Right renal pelvis (tissue), 4 donors: ENCODE measurements around the gene ISCU. TPM values are rescaled to one million over a fixed set of nuclear protein-coding genes. Genes with fewer than 3 reads are reported as not detected.

Experiments used
- DNase-seq, 4 donors: peaks; one replicate each; pipeline ENCODE4 v3.0.0-alpha.2; 2013; ENCODE audit warnings: low read depth in 4 of 4, low spot score in 3 of 4, missing footprints in 1 of 4
- polyA plus RNA-seq, 4 donors: library from polyadenylated mRNA; unstranded; fragments of 120-200 nt; gene quantifications; one replicate each; pipeline ENCODE4 v1.2.1, GENCODE V29; 2013; ENCODE audit not compliant: insufficient read length in 4 of 4

The ISCU gene
- polyA plus RNA-seq = 100 to 1,000 TPM; 119 to 133 (median 124) TPM

DNA sequence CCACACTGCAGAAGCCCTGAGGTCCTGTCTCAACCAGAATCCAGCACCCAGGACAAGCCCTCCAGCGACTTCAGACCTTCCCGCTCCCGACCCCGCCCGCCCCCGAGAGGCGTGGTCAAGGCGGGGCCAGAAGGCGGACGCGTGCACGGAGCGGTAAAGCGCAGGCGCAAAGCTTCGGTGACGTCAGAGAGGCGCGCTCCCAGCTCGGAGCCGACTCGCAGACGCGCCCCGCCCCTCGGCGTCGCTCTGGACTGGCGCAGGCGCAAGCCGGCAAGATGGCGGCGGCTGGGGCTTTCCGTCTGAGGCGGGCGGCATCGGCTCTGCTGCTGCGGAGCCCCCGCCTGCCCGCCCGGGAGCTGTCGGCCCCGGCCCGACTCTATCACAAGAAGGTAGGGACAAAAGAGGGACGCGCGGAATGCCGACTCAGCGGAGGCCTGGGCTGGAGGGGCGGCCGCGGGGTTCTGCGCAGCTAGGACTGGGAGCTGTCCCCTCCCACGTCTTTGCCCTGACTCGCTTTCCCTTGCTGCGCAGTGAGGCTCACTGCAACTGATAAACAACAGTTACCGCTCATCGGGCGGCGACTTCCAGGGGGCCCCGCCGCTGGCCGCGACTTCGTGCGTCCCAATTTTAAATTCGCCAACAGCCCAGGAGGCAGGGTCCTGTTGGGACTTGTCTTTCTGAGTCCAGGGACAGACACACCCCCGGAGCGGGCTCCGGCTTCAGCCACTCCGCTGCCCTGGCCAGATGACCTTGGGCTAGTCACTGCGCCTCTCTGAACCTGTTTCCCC lies at the start of gene ISCU:
Gene ISCU (plus strand): TSS at position 249 of the 788 bp plus-strand sequence. CDS start 27 bp downstream, at position 276.
- DNase-seq = peak; percentile 95 to 99 (median 96)

DNA sequence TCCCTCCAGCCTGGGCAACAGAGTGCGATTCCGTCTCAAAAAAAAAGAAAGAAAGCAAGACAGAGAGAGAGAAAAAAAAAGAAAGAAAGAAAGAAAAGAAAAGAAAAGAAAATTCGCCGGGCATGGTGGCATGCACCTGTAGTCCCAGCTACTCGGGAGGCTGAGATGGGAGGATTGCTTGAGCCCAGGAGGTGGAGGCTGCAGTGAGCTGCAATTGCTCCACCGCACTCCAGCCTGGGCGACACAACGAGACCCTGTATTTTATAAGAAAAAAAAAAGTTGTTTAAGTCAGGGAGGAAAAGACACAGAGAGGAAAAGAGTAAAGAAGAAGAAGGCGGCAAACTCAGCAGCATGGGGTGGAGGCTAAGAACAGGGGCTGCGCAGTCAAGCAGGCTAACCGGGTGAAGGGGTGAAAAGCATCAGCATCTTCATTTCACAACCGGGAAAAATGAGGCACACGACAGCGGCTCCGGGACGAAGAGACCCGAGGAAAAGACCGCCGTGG lies 47.9 kb upstream of the ISCU start:
- no peak for DNase-seq

DNA sequence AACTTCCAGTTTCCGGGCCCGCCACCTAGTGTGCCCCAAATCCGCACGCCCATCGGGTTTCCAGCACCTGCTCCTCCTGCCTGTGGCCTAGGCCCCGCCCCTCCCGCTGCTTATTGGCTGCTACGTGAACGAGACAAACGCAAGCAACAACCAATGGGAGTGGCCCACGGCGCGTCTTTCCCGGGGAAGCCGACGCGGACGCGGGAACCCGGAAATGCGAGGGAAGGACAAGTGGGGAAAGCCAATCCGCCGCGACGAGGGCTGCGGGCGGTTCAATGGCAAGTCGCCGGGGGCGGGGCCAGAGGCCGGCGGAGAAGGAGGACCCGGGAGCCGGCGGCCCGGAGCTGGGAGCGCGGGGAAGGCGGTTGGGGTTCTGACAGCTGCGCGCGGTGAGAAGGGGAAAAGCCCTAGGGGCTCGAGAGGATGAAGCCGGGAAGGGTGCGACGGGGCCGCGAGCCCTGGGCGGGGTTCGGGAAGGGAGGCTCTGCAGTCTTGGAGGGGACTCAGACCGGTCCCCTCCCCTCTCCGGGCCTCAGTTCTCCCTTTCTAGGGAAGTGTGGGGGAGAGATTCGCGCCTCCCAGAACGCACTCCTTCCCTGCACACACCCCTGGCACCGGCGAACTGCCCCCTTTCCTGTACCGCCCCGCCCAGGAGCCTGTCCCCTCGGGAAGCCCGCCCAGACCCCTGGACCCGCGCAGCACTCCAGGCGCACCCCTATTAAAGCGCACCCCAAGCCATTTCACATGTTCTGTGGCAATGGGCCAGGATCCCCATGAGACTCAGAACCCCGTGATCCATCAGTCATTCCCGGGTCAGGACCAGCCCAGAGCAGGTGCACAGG lies 47.2 kb upstream of the ISCU start, which contains the start of gene FICD:
Gene FICD (plus strand): TSS at position 305 of the 842 bp plus-strand sequence. CDS start 1,696 bp downstream, outside the sequence.
- DNase-seq = peak; percentile 95 to 98 (median 96)

DNA sequence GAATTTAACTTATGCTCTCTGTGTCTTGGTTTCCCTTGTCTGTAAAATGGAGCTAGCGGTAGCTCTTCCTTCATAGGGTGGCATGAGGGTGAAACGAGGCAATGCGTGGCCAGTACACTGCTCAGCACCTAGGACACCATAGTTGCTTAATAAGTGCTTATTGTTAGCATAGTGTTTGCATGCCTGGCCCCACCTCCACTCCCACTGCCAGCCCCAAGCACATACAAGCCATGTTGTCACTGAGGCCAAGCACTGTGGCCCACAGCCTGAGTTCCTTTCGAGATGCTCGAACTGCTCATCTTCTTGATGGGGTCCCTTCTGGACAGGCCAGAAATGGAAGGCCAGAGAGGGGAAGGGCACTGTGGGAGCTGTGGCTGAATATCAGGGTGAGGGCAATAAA lies 46.5 kb upstream of the ISCU start:
- no peak for DNase-seq

DNA sequence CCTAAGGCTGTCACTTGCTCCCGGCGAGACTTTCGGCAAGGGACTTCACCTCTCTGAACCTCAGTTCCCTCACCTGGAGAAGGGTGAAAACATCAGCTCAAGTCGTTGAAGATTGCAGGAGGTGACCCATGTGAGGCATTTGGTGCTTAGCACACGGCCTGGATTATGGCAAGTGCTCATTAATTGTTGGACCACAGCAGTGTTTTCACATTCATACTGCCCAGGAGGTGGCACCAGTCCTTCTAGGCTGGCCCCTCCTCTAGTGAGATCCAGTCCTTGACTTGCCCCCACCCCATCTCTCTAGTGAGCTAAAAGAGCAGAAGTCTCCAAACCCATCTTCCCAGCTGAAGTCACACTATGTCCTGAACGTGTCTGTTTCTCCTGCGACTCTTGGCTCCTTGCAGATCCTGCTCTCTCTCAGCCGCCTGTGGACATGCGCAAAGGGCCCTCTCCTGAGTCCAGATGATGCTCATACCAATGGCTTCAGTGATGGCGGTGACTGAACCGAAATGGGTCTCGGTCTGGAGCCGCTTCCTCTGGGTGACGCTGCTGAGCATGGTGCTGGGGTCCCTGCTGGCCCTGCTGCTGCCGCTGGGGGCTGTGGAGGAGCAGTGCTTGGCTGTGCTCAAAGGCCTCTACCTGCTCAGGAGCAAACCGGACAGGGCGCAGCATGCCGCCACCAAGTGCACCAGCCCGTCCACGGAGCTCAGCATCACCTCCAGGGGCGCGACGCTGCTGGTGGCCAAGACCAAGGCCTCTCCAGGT lies 45.7 kb upstream of the ISCU start:
- no peak for DNase-seq

DNA sequence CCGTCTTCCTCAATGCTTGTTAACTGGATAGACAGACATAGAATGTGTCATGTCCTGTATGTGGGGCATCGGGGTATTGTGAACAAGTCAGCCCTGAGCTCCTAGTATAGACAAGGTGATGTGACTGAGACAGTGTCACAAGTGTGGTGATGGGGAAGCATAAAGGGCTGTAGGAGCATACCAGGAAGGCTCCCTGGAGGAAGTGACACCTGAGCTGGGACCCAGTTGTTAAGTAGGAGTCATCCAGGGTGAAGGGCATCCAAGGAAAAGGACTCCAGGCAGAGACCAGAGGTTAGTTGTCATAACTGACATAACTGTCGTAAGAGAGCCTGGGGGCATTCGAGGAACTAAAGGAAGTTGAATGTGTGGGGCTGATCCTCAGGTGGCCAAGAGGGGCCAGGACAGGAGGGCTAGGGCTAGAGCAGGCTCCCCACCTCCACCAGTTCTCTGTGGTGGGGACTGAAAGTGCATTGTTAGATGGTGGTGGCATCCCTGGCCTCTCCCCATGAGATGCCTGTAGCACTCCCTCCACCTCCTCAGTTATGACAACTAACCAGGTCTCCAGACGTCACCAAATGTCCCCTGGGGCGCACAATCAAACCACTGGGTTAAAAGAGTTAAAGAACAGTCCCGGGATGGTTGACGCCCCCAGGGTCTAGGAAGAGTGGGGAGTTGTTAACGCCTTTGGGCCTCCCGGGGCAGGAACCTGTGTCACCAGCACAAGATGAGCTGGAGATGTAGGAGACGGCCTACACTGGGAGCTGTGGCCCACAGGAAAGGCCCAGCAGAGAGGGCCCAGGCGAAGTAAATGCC lies 44.9 kb upstream of the ISCU start:
- no peak for DNase-seq

DNA sequence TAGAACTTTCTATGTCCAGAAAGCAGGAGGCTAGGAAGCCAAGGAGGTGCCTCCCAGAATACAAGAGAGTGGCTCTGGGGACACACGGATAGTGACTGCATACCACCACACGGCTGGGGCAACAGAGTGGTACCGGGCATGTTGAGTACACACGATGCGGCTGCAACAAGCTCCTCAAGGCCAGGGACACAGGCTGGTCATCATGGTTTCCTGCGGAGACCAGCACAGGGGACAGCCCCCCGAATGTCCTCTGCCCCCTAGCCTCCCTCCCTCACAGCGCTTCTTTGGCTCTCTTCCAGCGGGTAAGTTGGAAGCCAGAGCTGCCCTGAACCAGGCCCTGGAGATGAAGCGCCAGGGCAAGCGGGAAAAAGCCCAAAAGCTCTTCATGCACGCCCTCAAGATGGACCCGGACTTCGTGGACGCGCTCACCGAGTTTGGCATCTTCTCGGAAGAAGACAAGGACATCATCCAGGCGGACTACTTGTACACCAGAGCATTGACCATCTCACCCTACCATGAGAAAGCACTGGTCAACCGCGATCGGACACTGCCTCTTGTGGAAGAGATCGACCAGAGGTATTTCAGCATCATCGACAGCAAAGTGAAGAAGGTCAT lies 44.2 kb upstream of the ISCU start:
- DNase-seq = no peak

DNA sequence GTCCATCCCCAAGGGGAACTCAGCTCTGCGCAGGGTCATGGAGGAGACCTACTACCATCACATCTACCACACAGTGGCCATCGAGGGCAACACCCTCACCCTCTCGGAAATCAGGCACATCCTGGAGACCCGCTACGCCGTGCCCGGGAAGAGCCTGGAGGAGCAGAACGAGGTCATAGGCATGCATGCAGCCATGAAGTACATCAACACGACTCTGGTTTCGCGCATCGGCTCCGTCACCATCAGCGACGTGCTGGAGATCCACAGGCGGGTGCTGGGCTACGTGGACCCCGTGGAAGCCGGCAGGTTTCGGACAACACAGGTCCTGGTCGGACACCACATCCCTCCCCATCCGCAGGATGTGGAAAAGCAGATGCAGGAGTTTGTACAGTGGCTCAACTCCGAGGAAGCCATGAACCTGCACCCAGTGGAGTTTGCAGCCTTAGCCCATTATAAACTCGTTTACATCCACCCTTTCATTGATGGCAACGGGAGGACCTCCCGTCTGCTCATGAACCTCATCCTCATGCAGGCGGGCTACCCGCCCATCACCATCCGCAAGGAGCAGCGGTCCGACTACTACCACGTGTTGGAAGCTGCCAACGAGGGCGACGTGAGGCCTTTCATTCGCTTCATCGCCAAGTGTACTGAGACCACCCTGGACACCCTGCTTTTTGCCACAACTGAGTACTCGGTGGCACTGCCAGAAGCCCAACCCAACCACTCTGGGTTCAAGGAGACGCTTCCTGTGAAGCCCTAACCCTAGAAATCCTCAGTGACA lies 43.5 kb upstream of the ISCU start:
- DNase-seq = no peak

DNA sequence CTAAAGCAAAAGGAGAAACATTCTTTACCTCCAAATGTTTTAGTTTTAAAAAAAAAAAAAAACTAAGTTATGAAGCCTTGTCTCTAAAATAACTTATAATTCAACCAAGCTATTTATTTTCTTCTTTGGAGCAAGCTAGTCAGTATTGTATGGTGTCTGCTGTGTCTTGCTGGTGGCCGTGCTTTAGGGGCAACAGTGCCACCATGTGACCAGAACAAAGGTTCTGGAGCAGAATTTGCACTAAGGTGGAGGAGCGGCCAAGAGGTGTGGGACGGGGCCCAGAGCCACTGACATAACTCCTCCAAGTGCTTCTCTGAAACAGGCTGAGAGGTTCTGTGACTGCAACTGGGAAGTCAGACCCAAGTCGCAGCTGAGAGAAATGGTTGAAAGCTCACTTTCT lies 42.8 kb upstream of the ISCU start:
- no peak for DNase-seq

DNA sequence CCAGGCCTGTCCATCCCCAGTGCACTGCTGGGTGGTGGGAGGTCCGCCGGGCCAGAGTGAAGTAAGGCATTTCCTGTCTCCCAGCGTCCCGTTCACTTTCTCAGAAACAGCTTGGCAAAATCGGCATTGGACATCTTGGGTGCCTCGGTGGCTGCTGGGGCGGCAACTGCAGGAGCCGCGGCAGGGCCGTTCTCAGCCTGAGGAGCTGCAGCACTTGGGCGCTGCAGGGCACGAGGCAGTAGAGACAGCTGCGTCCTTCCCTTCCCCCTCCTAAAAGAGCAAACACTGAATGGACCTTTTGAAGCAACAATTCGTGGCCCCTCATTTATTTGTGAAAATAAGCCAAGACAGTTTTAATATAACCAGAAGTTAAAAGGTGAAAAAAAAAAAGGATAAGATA lies 39.0 kb upstream of the ISCU start:
- no peak for DNase-seq

DNA sequence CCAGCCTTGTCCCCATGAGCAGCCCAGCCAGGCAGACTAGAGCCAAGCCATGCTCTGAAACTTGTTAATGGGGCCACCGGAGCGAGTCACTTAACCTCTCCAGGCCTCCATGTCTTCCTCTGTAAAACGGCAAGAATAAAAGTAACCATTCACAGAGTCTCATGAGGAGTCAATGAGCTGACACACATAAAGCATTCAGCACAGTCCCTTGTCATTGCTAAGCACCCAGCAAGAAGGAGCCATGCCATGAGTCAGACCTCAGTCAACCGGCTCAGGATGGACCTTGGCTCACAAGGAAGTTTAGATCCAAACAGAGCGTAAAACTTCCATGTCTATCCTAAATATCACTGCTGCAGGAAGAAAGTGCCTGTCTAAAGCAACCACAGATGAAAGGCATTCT lies 36.7 kb upstream of the ISCU start:
- DNase-seq = no peak

DNA sequence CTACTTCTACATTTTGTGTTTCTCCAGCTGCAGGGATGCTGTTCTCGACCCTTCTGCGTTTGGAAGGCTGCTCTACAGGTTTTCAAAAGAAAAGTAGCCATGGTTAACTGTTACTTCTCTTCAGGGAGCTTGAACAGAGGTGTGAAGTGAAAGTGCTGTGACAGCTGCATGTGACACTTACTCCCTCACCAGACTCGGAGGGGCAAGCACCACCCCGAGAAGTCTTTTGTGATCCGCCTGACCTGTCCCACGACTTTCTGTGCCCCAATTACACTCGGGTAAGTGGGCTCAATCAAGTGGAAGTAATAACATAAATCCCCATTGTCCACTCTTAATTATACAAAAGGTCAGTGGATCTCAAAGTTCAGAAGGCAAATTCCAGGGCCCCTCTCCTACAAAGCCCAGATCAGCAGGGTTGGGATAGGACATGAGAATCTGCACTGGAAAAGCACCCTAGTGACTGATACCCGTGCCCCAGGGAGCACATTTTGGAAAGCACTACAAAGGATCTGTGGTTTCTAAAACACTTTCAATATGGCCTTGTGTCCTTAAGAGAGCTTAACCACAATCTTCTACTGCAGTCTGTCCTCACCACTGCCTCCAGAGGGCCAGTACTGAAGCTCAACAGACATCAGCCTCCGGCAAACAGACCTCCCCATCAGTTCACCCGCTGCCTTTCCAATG lies 35.8 kb upstream of the ISCU start:
- DNase-seq = no peak

DNA sequence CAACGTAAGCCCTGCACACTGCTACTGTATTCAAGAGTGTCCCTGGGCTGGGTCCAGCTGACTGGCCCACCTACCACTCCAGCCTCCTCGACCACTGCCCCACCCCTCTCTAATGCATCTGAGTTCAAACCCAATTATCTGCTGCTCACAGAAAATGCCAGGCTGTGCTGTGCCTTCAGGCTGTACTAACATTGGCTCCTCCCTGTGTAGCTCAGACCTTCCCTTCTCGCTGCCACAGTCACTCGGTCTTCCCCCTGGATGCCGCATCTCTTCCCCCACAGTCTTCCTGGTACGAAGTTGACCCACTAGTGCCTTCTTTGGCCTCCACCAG lies 35.3 kb upstream of the ISCU start:
- no peak for DNase-seq

DNA sequence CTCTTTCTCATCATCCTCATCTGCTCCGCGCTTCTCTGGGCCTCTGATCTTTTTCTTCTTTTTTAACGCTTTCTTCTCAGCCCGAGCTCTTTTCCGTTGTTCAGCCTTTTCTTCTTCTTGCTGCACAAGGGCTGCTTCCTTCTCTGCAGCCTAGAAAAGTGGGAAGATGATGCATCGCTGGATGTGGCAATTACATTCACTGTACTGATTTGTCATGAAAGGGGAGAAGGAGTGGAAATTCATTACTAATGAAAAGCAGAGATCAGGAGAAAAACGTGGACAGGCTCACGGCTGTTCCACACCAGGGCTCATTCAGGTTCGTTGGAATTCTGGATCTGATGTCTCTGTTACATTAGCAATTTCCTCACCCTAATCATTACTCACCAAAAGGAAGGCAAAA lies 32.2 kb upstream of the ISCU start:
- no peak for DNase-seq

DNA sequence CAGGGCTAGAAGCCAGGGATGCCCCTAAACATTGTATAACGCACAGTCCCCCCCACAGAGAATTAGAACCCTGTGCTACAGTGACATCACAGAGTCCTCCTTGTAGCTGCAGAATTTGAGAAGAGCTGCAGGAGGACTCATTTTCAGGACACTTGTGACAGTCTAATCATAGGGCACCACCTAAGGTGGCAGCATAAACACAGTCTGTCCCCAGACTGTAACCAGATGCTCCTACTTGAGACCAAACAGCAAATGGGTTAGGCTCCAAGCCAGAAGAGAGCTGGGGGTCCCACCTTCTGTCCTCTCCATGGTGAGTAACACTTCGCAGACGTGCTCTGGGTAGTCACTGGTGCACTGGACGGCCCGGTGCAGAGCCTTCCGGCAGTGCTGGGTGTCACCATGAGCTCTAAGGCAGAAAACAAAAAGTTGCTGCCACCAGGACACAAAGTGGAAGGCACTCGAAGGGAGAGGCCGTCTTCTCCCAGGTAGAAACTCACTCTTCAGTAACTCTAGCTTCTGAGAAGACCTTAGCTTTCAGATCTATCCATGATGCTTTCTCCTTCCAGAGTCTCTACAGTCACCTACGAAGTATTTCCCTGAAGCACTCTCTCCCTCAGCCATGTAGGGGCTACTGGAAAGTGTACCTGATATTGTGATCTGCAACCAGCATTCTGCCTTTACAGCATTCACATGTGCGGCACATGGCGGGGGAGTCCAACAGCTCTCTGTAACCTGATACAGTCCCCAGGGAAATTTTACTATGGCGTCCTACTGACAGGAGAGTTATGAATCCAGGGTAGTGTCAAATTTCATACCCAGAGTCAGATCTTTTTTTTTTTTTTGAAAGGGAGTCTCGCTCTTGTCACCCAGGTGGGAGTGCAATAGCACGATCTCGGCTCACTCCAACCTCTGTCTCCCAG lies 30.2 kb upstream of the ISCU start:
- peak in 2 of 4 donors; percentile 14 to 17 for DNase-seq

DNA sequence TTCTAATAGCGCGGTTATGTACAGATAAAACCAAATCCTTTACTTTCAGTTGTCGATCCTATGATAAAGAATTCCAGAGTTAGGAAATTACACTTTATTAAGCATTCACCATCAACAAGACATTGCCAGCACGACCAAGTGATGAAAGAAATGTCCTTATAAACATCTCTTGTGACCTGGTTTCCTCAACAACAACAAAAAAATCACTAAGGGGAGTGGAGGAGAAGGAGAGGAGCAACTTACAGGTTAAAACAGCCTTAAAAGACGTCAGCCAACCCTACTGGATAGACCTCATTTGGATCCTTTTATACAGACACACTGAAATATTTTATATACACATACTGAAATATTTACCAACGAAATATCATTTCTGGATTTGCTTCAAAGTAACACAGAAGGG lies 24.2 kb upstream of the ISCU start:
- DNase-seq = no peak

DNA sequence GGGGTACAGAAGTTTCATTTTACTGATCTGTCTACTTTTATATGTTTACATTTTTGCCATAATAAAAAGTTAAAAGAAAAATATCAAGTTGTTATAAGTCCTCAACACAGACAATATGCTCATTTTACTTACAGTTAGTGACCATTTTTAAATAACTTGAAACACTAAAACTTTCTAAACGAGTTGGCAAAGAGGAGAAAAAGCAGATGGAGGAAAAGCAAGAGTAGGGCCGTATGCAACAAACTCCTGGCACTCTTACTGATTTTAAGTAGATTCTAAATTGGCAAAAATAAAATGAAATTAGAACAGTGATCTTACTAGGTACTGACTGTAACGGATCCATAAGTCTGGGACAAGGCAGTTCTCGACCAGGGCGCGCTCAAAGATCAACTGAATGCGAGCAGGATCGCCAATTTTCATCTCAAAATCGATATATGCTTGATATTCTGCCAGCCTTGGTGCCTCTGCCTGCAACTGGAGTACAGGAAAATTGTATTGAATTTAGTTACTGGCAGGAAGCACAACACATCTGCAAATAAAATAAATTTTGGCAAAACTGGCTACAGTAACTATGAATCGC lies 23.7 kb upstream of the ISCU start:
- no peak for DNase-seq
